ENCODE measurements around the gene DNM1.
A peak's percentile ranks its signal among the peaks of the same experiment; 100 is the strongest.
"Not testable (repeated sequence)": the region's sequence is repeated elsewhere in the genome, so short reads cannot be mapped to it uniquely, and the experiment has no call there.

DNM1 gene

DNA sequence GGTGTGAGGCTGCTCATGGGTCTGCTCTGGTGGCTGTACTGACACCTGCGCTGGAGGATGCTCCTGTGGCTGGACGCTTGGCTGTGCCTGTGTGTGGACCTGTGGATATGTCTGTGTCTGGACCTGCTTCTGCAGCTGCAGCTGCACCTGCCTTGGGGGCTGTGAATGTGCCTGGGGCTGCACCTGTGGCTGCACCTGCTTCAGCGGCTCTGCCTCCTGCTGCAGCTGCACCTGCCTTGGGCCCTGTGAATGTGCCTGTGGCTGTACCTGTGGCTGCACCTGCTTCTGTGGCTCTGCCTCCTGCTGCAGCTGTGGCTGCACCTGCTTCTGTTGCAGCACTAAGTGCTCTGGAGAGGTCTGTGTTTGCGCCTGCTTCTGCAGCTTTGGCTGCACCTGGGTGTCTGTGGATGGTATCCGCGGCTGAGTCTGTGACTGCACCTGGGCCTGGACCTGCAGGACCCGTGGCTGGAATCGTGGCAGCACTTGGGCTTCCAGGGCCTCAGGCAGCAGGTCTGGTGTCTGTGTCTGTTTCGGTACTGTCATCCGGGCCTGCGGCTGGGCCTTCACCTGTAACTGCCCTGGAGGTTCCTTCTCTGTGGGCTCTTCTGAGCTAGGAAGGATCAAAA, 24.3 kb upstream of the DNM1 start:
- TF ChIP-seq, protein P1, sequence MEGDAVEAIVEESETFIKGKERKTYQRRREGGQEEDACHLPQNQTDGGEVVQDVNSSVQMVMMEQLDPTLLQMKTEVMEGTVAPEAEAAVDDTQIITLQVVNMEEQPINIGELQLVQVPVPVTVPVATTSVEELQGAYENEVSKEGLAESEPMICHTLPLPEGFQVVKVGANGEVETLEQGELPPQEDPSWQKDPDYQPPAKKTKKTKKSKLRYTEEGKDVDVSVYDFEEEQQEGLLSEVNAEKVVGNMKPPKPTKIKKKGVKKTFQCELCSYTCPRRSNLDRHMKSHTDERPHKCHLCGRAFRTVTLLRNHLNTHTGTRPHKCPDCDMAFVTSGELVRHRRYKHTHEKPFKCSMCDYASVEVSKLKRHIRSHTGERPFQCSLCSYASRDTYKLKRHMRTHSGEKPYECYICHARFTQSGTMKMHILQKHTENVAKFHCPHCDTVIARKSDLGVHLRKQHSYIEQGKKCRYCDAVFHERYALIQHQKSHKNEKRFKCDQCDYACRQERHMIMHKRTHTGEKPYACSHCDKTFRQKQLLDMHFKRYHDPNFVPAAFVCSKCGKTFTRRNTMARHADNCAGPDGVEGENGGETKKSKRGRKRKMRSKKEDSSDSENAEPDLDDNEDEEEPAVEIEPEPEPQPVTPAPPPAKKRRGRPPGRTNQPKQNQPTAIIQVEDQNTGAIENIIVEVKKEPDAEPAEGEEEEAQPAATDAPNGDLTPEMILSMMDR (IDR thresholded peaks at IDR 0.05; ENCODE audit: control insufficient read depth, insufficient read depth, low read depth, low read length, missing control alignments) = no peak
- H3K4me3 ChIP-seq (ENCODE audit: control insufficient read depth, low read depth, low read length) = no peak overlapping the region
- DNase-seq (ENCODE audit: low read depth) = no peak

DNA sequence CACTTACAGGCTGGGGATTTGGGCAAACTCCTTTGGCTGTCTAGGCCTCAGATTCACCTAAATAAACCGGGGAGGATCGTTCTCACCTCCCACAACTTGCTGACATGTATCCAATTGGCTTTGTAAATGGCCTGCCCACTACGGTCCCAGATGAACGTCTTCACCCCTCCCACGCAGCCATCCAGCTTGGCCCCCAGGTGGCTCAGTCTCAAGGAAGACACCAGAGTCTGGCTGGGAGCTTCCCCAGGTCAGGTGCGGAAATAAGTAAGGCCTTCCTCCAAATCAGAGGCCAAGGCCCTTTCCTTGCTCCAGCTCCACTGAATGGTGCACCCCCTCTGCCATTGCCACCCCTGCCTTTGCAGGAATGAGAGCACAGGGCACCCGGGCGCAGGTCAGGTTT, 23.2 kb upstream of the DNM1 start:
- H3K4me3 ChIP-seq (ENCODE audit: control insufficient read depth, low read depth, low read length) = no peak overlapping the region
- DNase-seq (ENCODE audit: low read depth) = no peak
- TF ChIP-seq, protein P1 (IDR thresholded peaks at IDR 0.05; ENCODE audit: control insufficient read depth, insufficient read depth, low read depth, low read length, missing control alignments) = no peak

- no peak overlapping the region for H3K4me3 ChIP-seq (ENCODE audit: control insufficient read depth, low read depth, low read length)
- TF ChIP-seq, protein P1 (IDR thresholded peaks at IDR 0.05; ENCODE audit: control insufficient read depth, insufficient read depth, low read depth, low read length, missing control alignments) = no peak
- DNase-seq (ENCODE audit: low read depth) = no peak
These were observed 22.7 kb upstream of the DNM1 start for GRCh38 chr9:128180447-128180846.

GRCh38 chr9:128181480-128181879, 21.7 kb upstream of the DNM1 start:
- not testable (repeated sequence) for DNase-seq (ENCODE audit: low read depth); H3K4me3 ChIP-seq (ENCODE audit: control insufficient read depth, low read depth, low read length)
- TF ChIP-seq, protein P1 (IDR thresholded peaks at IDR 0.05; ENCODE audit: control insufficient read depth, insufficient read depth, low read depth, low read length, missing control alignments) = peak; percentile 61

DNA sequence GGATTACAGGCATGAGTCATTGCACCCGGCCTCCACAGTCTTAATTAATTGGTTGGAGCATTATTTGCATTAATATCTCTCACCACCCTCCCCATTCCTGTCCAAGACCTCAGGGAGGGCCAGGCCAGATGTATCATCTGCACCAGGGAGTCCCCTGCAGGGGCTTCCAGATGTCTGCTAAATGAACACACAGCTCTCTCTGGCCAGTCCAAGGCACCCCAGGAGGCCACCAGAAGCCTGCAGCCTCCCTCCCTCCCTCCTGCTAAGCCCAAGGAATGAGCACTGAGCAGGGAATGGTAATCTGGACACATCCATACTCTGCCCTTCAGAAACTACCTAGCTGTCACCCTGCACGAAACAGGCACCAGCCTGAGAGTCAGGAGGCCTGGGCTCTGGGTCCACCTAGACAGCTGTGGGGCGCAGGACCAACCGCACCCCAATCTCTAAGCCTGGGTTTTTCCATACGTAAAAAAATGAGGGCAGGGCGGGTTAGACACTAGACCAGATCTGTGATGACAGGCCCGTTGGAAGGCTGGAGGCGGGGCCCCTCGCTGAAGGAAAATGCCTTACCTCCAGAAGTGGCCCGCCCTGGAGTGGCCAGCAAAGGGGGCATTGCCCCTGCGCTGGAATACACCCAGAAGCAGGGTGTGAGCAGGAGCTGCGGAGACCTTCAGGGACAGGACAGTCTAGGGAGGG, 20.1 kb upstream of the DNM1 start:
- H3K4me3 ChIP-seq (ENCODE audit: control insufficient read depth, low read depth, low read length) = no peak overlapping the region
- no peak for DNase-seq (ENCODE audit: low read depth)
- TF ChIP-seq, protein P1 (IDR thresholded peaks at IDR 0.05; ENCODE audit: control insufficient read depth, insufficient read depth, low read depth, low read length, missing control alignments) = no peak

- no peak for DNase-seq (ENCODE audit: low read depth)
- TF ChIP-seq, protein P1 (IDR thresholded peaks at IDR 0.05; ENCODE audit: control insufficient read depth, insufficient read depth, low read depth, low read length, missing control alignments) = no peak
- no peak overlapping the region for H3K4me3 ChIP-seq (ENCODE audit: control insufficient read depth, low read depth, low read length)
These were observed 16.9 kb upstream of the DNM1 start for GRCh38 chr9:128185979-128186965.
